Keratinocyte (primary cell): ENCODE data around the gene HSPG2. TPM values are rescaled to one million over a fixed set of nuclear protein-coding genes. Genes with fewer than 3 reads are reported as not detected.

ENCODE experiments used
- DNase-seq: peaks from one replicate; pipeline ENCODE4 v3.0.0-alpha.2; 2011; ENCODE audit warnings: low read depth, missing footprints, low spot score
- FAIRE-seq: peaks from 2 replicates; lab custom pipeline; 2011; peaks lifted over from hg19 to GRCh38; lab: Jason Lieb, UNC
- H2AFZ ChIP-seq: 2 replicates; pipeline ENCODE4 v1.6.0; 2012; ENCODE audit warnings: low read length, control low read depth, inconsistent platforms; ENCODE audit not compliant: control insufficient read depth
- H3K27ac ChIP-seq: 2 replicates; pipeline ENCODE4 v1.5.1; 2011; ENCODE audit warnings: low read length; ENCODE audit not compliant: control insufficient read depth, insufficient read depth
- H3K27me3 ChIP-seq: 3 replicates; pipeline ENCODE4 v1.6.0; 2011; ENCODE audit warnings: low read length; ENCODE audit not compliant: control insufficient read depth, insufficient read depth; ENCODE audit errors: extremely low read depth
- H3K36me3 ChIP-seq, 2 experiments: 2 replicates in 1 of 2; 3 replicates in 1 of 2; pipeline ENCODE4 v1.5.1; 2011; ENCODE audit warnings: low read length in 2 of 2, mild to moderate bottlenecking in 1 of 2; ENCODE audit not compliant: control insufficient read depth in 2 of 2, insufficient read depth in 2 of 2; ENCODE audit errors: extremely low read depth in 1 of 2
- H3K4me1 ChIP-seq: 3 replicates; pipeline ENCODE4 v1.5.1; 2011; ENCODE audit warnings: low read length; ENCODE audit not compliant: control insufficient read depth, insufficient read depth; ENCODE audit errors: extremely low read depth
- H3K4me2 ChIP-seq: 3 replicates; pipeline ENCODE4 v1.6.0; 2011; ENCODE audit warnings: low read depth, low read length; ENCODE audit not compliant: control insufficient read depth, insufficient read depth; ENCODE audit errors: extremely low read depth
- H3K4me3 ChIP-seq, 3 experiments: fragments of 200-600 bp in 1 of 3; sonication (generic) in 1 of 3; 2 replicates in 2 of 3; 3 replicates in 1 of 3; pipeline ENCODE4 v1.5.1; 2011 to 2016; ENCODE audit warnings: low read length in 3 of 3, mild to moderate bottlenecking in 3 of 3, control low read depth in 2 of 3, inconsistent platforms in 1 of 3, low read depth in 1 of 3, mixed read lengths in 1 of 3, mixed run types in 1 of 3, moderate library complexity in 1 of 3; ENCODE audit not compliant: control insufficient read depth in 2 of 3, insufficient read depth in 2 of 3; ENCODE audit errors: extremely low read depth in 1 of 3
- H3K79me2 ChIP-seq: 2 replicates; pipeline ENCODE4 v1.6.0; 2012; ENCODE audit warnings: low read length; ENCODE audit not compliant: control insufficient read depth, insufficient read depth
- H3K9ac ChIP-seq: 3 replicates; pipeline ENCODE4 v1.6.0; 2011; ENCODE audit warnings: low read length; ENCODE audit not compliant: control insufficient read depth, insufficient read depth; ENCODE audit errors: extremely low read depth
- H3K9me1 ChIP-seq: 3 replicates; pipeline ENCODE4 v1.6.0; 2011; ENCODE audit warnings: low read length; ENCODE audit not compliant: control insufficient read depth, insufficient read depth; ENCODE audit errors: extremely low read depth
- H3K9me3 ChIP-seq: 2 replicates; pipeline ENCODE4 v1.5.1; 2012; ENCODE audit warnings: low read depth, low read length; ENCODE audit not compliant: control insufficient read depth
- H4K20me1 ChIP-seq: 3 replicates; pipeline ENCODE4 v1.6.0; 2011; ENCODE audit warnings: low read length; ENCODE audit not compliant: control insufficient read depth, insufficient read depth; ENCODE audit errors: extremely low read depth
- EZH2 ChIP-seq: IDR thresholded peaks from one replicate; pipeline ENCODE4 v1.6.1; 2012; ENCODE audit warnings: inconsistent platforms, mild to moderate bottlenecking, low read length, moderate library complexity
- dilution Hi-C: fragments of 300-500 bp; cut with MboI; formaldehyde crosslinking; loops from one replicate; pipeline ENCODE4 v1.7.0; 2020; ENCODE audit warnings: low sequenced_read_pairs; ENCODE audit not compliant: extremely low pct_ligation_motif_present
- polyA plus RNA-seq, 5 experiments: library from polyadenylated mRNA; depleted of rRNA in 3 of 5; stranded (reverse) in 3 of 5; stranded (forward) in 1 of 5; unstranded in 1 of 5; fragments of >200 nt; gene quantifications; 1 replicate in 1 of 5; 2 replicates in 3 of 5; 3 replicates in 1 of 5; pipeline versions ENCODE4 v1.2.1 to v1.2.3, GENCODE V29; 2011 to 2012; ENCODE audit warnings: missing spikeins in 2 of 5, low read depth in 1 of 5, low replicate concordance in 1 of 5
- TF ChIP-seq, protein P1 (sequence below), 3 experiments: IDR thresholded peaks in 1 of 3; conservative IDR thresholded peaks in 1 of 3; optimal IDR thresholded peaks in 1 of 3; 2 replicates in 2 of 3; 3 replicates in 1 of 3; pipeline versions ENCODE3 to v1.5.1; 2011; ENCODE audit warnings: low read length in 3 of 3, mild to moderate bottlenecking in 3 of 3, moderate library complexity in 2 of 3, control low read depth in 1 of 3, inconsistent platforms in 1 of 3; ENCODE audit not compliant: insufficient read depth in 2 of 3; ENCODE audit errors: extremely low read depth in 1 of 3

HSPG2 gene
- polyA plus RNA-seq, 1 donor (not counting 4 experiments of a cell fraction or from before 2014, with no cell fraction given), result 9.0 TPM

DNA sequence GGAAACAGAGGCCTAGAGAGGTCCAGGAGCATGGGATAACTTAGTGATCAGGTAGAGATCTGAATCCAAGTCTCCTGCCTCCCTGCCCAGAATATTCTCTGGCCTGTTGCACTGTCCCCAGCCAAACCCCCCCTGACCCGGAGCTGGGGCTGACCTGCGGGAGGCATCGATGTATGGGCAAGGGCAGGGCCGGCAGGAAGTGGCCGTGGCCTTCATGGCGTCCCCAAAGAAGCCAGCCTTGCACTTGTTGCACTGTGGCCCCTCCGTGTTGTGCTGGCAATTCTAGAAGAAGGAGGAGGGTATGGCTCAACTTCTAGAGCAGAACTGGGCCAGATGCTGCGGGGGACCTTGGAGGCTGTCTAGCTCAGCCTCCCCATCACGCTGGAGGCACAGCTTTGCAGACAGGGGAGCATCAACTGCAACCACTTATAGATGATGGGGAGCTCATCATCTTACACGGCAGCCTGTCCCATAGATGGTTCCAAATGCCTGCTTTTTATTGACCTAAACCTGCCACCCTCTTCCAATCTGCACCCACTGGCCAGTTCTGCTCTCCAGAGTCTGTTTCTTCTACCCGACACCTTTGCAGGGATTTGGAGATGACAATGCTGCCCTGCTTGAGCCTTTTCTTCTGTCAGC, 58.2 kb downstream of the HSPG2 start:
- FAIRE-seq (no peak), DNase-seq (no peak)
- dilution Hi-C loops, result no loop called here
- H4K20me1 ChIP-seq, result no peaks in the 10 kb centered on the region
- H3K4me3 ChIP-seq, result no peak overlapping the region
- H3K27ac ChIP-seq, result no peak overlapping the region
- H3K79me2 ChIP-seq, result no peaks in the 10 kb centered on the region
- no peaks in the 10 kb centered on the region for H3K27me3 ChIP-seq
- no peak overlapping the region for H3K9ac ChIP-seq
- no peak overlapping the region for H2AFZ ChIP-seq
- H3K4me2 ChIP-seq, result no peak overlapping the region
- no peaks in the 10 kb centered on the region for H3K9me3 ChIP-seq
- peaks cover 33 to 64% of the 10 kb centered on the region in 2 experiments for H3K36me3 ChIP-seq
- H3K9me1 ChIP-seq, result no peaks in the 10 kb centered on the region
- H3K4me1 ChIP-seq, result no peaks in the 10 kb centered on the region
- no peak for TF ChIP-seq EZH2
- TF ChIP-seq, protein P1, sequence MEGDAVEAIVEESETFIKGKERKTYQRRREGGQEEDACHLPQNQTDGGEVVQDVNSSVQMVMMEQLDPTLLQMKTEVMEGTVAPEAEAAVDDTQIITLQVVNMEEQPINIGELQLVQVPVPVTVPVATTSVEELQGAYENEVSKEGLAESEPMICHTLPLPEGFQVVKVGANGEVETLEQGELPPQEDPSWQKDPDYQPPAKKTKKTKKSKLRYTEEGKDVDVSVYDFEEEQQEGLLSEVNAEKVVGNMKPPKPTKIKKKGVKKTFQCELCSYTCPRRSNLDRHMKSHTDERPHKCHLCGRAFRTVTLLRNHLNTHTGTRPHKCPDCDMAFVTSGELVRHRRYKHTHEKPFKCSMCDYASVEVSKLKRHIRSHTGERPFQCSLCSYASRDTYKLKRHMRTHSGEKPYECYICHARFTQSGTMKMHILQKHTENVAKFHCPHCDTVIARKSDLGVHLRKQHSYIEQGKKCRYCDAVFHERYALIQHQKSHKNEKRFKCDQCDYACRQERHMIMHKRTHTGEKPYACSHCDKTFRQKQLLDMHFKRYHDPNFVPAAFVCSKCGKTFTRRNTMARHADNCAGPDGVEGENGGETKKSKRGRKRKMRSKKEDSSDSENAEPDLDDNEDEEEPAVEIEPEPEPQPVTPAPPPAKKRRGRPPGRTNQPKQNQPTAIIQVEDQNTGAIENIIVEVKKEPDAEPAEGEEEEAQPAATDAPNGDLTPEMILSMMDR (optimal IDR thresholded peaks at IDR 0.05 in 1 of 3, IDR thresholded peaks at IDR 0.05 in 1 of 3, conservative IDR thresholded peaks at IDR 0.05 in 1 of 3; ENCODE audit: extremely low read depth in 1 of 3, insufficient read depth in 2 of 3, low read length in 3 of 3), result no peak

DNA sequence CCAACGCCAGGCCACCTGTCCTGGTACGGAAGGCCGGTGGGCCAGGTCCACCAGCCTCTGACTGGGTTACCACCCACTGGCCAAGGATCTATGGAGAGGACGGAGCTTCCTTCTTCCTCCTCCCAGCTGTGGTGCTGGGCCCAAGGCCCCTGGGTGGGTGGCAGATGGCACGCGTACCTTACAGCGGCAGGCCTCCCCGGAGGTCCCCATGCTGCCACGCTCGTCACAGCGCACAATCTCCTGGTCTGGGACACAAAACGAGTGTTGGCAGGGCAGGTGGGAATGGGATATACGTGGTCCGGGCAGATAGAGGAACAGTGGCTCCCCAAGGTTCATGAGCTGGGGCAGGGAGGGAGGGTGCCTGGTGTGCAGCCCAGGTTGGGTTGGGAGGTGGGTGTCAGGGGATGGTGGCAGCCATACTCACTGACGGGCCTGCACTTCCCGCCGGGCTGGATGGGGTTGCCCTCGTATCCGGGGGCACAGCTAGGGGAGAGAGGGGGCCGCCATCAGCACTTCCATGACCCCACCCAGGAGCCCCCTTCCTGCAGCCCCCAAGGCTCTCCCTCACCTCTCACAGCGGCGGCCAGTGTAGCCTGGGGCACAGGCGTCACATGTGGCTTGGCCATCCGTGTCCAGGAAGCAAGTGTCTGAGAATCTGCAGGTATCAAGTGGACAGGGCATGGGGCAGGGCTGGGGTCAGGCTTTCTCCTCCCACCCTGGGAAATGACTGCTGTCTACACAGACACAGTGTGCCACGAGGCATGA, 58.9 kb downstream of the HSPG2 start:
- Histone ChIP-seq H3K9me3 (no peaks in the 10 kb centered on the region), H3K4me2 (no peak overlapping the region), H3K36me3 (peaks cover 30 to 67% of the 10 kb centered on the region in 2 experiments), H3K27ac (no peak overlapping the region), H3K4me1 (no peaks in the 10 kb centered on the region), H3K9me1 (no peaks in the 10 kb centered on the region), H3K79me2 (no peaks in the 10 kb centered on the region), H3K4me3 (no peak overlapping the region), H3K27me3 (no peaks in the 10 kb centered on the region), H4K20me1 (no peaks in the 10 kb centered on the region), H3K9ac (no peak overlapping the region), H2AFZ (no peak overlapping the region)
- FAIRE-seq (no peak), DNase-seq (no peak)
- TF ChIP-seq, protein P1 (optimal IDR thresholded peaks at IDR 0.05 in 1 of 3, IDR thresholded peaks at IDR 0.05 in 1 of 3, conservative IDR thresholded peaks at IDR 0.05 in 1 of 3; ENCODE audit: extremely low read depth in 1 of 3, insufficient read depth in 2 of 3, low read length in 3 of 3), result no peak
- TF ChIP-seq EZH2, result no peak
- dilution Hi-C loops, result no loop called here
